Right atrium auricular region (tissue), 2 donors: ENCODE measurements around the gene SCD. TPM values are rescaled to one million over a fixed set of nuclear protein-coding genes. Genes with fewer than 3 reads are reported as not detected.

Experiments used
- DNase-seq: peaks from one replicate; pipeline ENCODE4 v3.0.0-alpha.2; 2019; ENCODE audit warnings: low spot score
- H3K27ac ChIP-seq, 2 donors: fragments of 200-600 bp; sonication (generic); 1 replicate in 1 of 2; 2 replicates in 1 of 2; pipeline ENCODE4 v1.5.1; 2016 to 2019
- H3K27me3 ChIP-seq, 2 donors: fragments of 200-600 bp; sonication (generic); one replicate each; pipeline versions ENCODE4 v1.5.1 to v1.6.0; 2017 to 2019
- H3K36me3 ChIP-seq: fragments of 200-600 bp; sonication (generic); one replicate; pipeline ENCODE4 v1.5.1; 2016
- H3K4me1 ChIP-seq, 2 donors: fragments of 200-600 bp; sonication (generic); one replicate each; pipeline versions ENCODE4 v1.5.1 to v1.6.0; 2017 to 2019
- H3K4me3 ChIP-seq, 2 donors: fragments of 200-600 bp; sonication (generic); 1 replicate in 1 of 2; 2 replicates in 1 of 2; pipeline ENCODE4 v1.5.1; 2017 to 2019; ENCODE audit warnings: mild to moderate bottlenecking in 1 of 2, moderate library complexity in 1 of 2
- H3K9me3 ChIP-seq, 2 donors: fragments of 200-600 bp; sonication (generic); one replicate each; pipeline ENCODE4 v1.5.1; 2019
- total RNA-seq, 2 donors: library from RNA; depleted of rRNA; stranded (reverse); fragments of >200 nt; gene quantifications; one replicate each; pipeline ENCODE4 v1.1.0, GENCODE V29; 2016
- TF ChIP-seq, protein P1 (sequence below), 2 donors: fragments of 200-600 bp; sonication (generic); IDR thresholded peaks; one replicate each; pipeline ENCODE4 v1.5.1; 2019; ENCODE audit warnings: antibody characterized with exemption in 2 of 2

Gene SCD
- total RNA-seq, 2 donors from 2014 or later, result 7.9 to 25.4 TPM

DNA sequence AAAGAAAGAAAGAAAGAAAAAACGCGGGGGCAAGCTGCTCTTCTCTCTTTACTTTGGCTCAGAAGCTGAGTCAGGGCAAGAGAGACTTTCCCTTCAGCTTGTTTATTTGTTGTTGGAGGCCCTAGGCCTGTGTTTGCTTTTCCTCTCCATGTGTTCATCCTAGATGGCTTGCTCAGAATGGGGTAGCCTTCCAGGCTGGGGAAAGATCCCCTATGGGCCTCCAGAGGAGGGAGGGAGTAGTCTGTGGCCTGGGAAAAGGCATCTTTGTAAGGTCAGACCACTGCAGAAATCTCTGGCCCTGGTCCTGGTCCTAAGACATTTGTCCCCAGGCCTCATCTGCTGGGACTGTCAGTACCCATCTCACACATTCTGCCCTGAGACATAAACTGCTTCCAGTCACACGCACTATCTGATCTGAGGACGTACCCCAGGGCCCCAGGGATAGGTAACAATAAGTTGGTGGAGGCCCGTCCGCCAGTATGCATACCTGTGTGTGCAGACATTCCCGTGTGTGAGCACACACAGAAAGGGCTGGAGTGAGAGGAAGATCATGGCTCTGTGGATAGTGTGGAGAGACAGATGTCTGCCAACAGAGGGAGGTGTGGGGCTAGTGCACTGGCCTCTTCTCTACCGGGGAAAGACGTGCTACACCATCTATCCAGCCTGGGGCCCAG lies 4.9 kb upstream of the SCD start:
- Histone ChIP-seq H3K9me3 (no peaks in the 10 kb centered on the region), H3K4me1 (peaks cover 0 to 14% of the 10 kb centered on the region in 2 donors), H3K27me3 (no peaks in the 10 kb centered on the region), H3K4me3 (no peak overlapping the region), H3K27ac (no peak overlapping the region), H3K36me3 (no peaks in the 10 kb centered on the region)
- DNase-seq, result no peak
- TF ChIP-seq, protein P1, sequence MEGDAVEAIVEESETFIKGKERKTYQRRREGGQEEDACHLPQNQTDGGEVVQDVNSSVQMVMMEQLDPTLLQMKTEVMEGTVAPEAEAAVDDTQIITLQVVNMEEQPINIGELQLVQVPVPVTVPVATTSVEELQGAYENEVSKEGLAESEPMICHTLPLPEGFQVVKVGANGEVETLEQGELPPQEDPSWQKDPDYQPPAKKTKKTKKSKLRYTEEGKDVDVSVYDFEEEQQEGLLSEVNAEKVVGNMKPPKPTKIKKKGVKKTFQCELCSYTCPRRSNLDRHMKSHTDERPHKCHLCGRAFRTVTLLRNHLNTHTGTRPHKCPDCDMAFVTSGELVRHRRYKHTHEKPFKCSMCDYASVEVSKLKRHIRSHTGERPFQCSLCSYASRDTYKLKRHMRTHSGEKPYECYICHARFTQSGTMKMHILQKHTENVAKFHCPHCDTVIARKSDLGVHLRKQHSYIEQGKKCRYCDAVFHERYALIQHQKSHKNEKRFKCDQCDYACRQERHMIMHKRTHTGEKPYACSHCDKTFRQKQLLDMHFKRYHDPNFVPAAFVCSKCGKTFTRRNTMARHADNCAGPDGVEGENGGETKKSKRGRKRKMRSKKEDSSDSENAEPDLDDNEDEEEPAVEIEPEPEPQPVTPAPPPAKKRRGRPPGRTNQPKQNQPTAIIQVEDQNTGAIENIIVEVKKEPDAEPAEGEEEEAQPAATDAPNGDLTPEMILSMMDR (IDR thresholded peaks at IDR 0.05), result peak in 1 of 2 donors; percentile 75

- H3K4me1 ChIP-seq, result peaks cover 0 to 16% of the 10 kb centered on the region in 2 donors
- no peak overlapping the region for H3K27ac ChIP-seq
- H3K27me3 ChIP-seq, result no peaks in the 10 kb centered on the region
- no peak overlapping the region for H3K4me3 ChIP-seq
- H3K36me3 ChIP-seq, result no peaks in the 10 kb centered on the region
- TF ChIP-seq, protein P1 (IDR thresholded peaks at IDR 0.05), result peak in 1 of 2 donors; percentile 7
- no peaks in the 10 kb centered on the region for H3K9me3 ChIP-seq
- DNase-seq, result no peak
These were observed 4.4 kb upstream of the SCD start for GRCh38 chr10:100342627-100342972.

DNA sequence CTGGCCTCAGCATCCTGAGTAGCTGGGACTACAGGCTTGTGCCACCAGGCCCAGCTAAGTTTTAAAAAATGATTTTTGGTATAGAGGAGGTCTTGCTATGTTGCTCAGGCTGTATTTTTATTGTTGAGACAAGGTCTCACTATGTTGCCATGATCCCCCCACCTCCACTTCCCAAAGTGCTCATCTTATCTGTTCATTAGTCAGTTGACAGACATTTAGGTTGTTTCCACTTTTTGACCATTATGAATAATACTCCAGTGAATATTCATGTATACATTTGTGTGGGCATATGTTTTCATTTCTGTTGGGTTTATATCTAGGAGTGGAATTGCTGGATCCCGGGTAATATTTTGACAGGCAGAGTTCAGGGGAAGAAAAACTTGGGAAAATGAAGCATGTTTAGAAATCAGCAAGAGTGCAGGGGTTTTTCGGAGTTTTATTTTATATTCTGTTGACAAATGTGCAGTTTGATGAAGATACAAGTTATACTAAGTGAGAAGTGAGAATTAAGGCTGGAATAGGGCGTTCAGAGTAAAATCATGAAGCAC lies 2.7 kb upstream of the SCD start:
- no peaks in the 10 kb centered on the region for H3K9me3 ChIP-seq
- no peak overlapping the region for H3K4me3 ChIP-seq
- TF ChIP-seq, protein P1 (IDR thresholded peaks at IDR 0.05), result no peak
- no peak for DNase-seq
- no peaks in the 10 kb centered on the region for H3K36me3 ChIP-seq
- H3K4me1 ChIP-seq, result peaks cover 0 to 24% of the 10 kb centered on the region in 2 donors
- H3K27me3 ChIP-seq, result no peaks in the 10 kb centered on the region
- no peak overlapping the region for H3K27ac ChIP-seq

DNA sequence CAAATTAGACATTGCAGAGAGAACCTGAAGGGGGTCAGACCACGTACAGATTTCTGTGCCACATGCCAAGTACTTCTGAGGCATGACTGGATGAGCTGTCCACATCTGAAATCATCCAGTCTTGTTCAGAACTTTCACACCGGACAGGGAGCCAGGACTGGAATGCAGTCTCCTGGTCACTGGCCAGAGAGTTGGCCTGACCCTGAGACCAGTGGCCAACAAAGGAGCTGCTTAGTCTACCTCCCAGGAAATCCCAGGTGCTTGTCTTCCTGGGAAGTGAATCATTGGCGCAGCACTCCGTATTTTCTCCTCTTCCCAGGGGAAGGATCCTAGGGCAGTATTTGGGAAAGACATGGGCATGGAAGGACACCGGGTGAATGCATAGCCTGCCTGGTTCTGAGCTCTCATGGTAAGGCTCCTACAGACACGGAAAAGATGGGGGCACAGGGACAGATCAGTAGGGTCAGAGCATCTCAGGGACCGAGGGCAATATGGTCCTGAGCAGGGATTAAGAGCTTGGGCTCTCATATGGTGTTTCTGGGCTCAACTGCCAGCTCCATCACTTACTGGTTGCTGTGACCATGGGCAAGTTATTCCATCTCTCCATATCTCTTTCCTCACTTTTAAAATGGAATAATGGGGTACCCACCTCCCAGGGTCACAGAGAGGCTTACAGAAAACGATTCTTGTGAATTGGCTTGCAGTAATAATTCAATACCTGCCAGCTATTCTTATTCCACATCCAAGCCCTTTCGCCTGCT lies 1.3 kb upstream of the SCD start:
- TF ChIP-seq, protein P1 (IDR thresholded peaks at IDR 0.05), result no peak
- Histone ChIP-seq H3K9me3 (no peaks in the 10 kb centered on the region), H3K27me3 (no peaks in the 10 kb centered on the region), H3K4me1 (peaks cover 0 to 24% of the 10 kb centered on the region in 2 donors), H3K27ac (peak overlapping the region in 1 of 2 donors; percentile 77), H3K36me3 (no peaks in the 10 kb centered on the region), H3K4me3 (peak overlapping the region in 1 of 2 donors; percentile 62)
- no peak for DNase-seq

DNA sequence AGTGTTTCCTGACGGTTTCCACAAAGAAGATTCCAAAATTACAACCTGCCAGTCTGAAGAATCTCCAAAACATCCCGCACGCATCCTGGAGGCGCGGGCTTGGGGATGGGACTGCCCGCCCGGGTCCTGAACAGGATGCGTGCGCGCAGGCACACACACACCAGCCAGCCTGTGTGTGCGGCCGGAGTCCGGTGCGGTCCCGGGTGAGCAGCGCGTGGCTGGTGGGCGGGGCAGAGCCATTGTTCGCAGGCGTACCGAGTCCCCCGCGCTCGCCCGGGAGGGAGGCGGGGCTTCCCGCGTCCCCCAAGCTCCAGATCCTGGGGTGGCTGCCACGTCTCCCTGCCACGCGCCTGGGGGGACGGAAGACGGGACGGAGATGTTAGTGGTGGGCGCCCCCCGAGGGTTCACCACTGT lies 675 bp upstream of the SCD start:
- Histone ChIP-seq H3K27me3 (no peaks in the 10 kb centered on the region), H3K9me3 (no peaks in the 10 kb centered on the region), H3K36me3 (no peaks in the 10 kb centered on the region), H3K27ac (peak overlapping the region; percentile 11 to 77), H3K4me3 (peak overlapping the region; percentile 57 to 62), H3K4me1 (peaks cover 0 to 30% of the 10 kb centered on the region in 2 donors)
- TF ChIP-seq, protein P1 (IDR thresholded peaks at IDR 0.05), result no peak
- no peak for DNase-seq
